GM12878 (cell line): ENCODE measurements around the gene HIRA. TPM values are rescaled to one million over a fixed set of nuclear protein-coding genes. Genes with fewer than 3 reads are reported as not detected.

Experiments
- ATAC-seq: fragments of 200-7000 bp; cut with Tn5 transposase; 3 replicates; pipeline ENCODE4 v1.9.1; 2020; ENCODE audit warnings: mild to moderate bottlenecking, moderate library complexity
- BruUV-seq: library from RNA; stranded (reverse); fragments of 400-500 nt; replicated peaks from 2 replicates; lab custom pipeline; 2021; lab: Mats Ljungman, UMichigan
- CTCF ChIA-PET: fragments of 300-600 bp; sonication (Branson Sonifier 250); formaldehyde crosslinking; extraction: SDS; loops from one replicate; lab custom pipeline; 2021; ENCODE audit warnings: inconsistent platforms; lab: Yijun Ruan, JAX
- POLR2A ChIA-PET: fragments of 350-600 bp; formaldehyde crosslinking; extraction: SDS; loops from one replicate; lab custom pipeline; 2021; ENCODE audit warnings: inconsistent platforms; lab: Charles Lee
- RAD21 ChIA-PET: fragments of 300-600 bp; sonication (Branson Sonifier 250); formaldehyde crosslinking; loops from one replicate; lab custom pipeline; 2023; ENCODE audit warnings: antibody characterized with exemption; ENCODE audit not compliant: unreplicated experiment; lab: Charles Lee
- SMC1A ChIA-PET: fragments of 300-600 bp; sonication (Branson Sonifier 250); formaldehyde crosslinking; loops from one replicate; lab custom pipeline; 2023; ENCODE audit not compliant: unreplicated experiment, uncharacterized antibody; lab: Charles Lee
- DNase-seq: peaks from one replicate; pipeline ENCODE4 v3.0.0-alpha.2; 2011; ENCODE audit warnings: low read depth, low spot score
- FAIRE-seq: peaks from 3 replicates; lab custom pipeline; 2011; peaks lifted over from hg19 to GRCh38; lab: Jason Lieb, UNC
- H2AFZ ChIP-seq: 2 replicates; pipeline ENCODE4 v1.6.0; 2011; ENCODE audit warnings: low read depth, low read length, control low read depth; ENCODE audit not compliant: control insufficient read depth
- H3K27ac ChIP-seq: 2 replicates; pipeline ENCODE4 v1.5.1; 2011; ENCODE audit warnings: control low read depth; ENCODE audit not compliant: control insufficient read depth, insufficient read depth
- H3K27me3 ChIP-seq, 2 experiments: replicated peaks in 1 of 2; 2 replicates each; pipeline versions ENCODE4 v1.6.0 to v1.6.1; 2011; ENCODE audit warnings: low read length in 1 of 2; ENCODE audit not compliant: control insufficient read depth in 2 of 2, insufficient read depth in 2 of 2
- H3K36me3 ChIP-seq, 2 experiments: 2 replicates each; pipeline ENCODE4 v1.5.1; 2011; ENCODE audit warnings: low read length in 1 of 2; ENCODE audit not compliant: control insufficient read depth in 2 of 2, insufficient read depth in 2 of 2
- H3K4me1 ChIP-seq: 2 replicates; pipeline ENCODE4 v1.6.1; 2011; ENCODE audit warnings: mild to moderate bottlenecking, low read length, moderate library complexity, mixed read lengths; ENCODE audit not compliant: control insufficient read depth, insufficient read depth
- H3K4me2 ChIP-seq: 2 replicates; pipeline ENCODE4 v1.6.0; 2011; ENCODE audit warnings: control low read depth; ENCODE audit not compliant: control insufficient read depth, insufficient read depth
- H3K4me3 ChIP-seq: fragments of 200-600 bp; sonication (generic); 2 replicates; pipeline ENCODE4 v1.5.1; 2016
- H3K79me2 ChIP-seq: 2 replicates; pipeline ENCODE4 v1.6.0; 2011; ENCODE audit warnings: low read length; ENCODE audit not compliant: control insufficient read depth, insufficient read depth
- H3K9ac ChIP-seq: 2 replicates; pipeline ENCODE4 v1.8.0; 2011; ENCODE audit warnings: low read length, control low read depth, mixed read lengths; ENCODE audit not compliant: control insufficient read depth, insufficient read depth
- H3K9me3 ChIP-seq: replicated peaks from 3 replicates; pipeline ENCODE4 v1.5.1; 2011; ENCODE audit warnings: mild to moderate bottlenecking, low read length; ENCODE audit not compliant: control insufficient read depth, insufficient read depth
- H4K20me1 ChIP-seq: 2 replicates; pipeline ENCODE4 v1.6.0; 2011; ENCODE audit not compliant: control insufficient read depth, insufficient read depth
- HDAC2 ChIP-seq: fragments of 200-600 bp; sonication (generic); IDR thresholded peaks from 2 replicates; pipeline ENCODE4 v1.6.1; 2017
- JUNB ChIP-seq: IDR thresholded peaks from 2 replicates; pipeline ENCODE4 v1.6.1; 2016; ENCODE audit warnings: antibody characterized with exemption, mild to moderate bottlenecking
- SUZ12 ChIP-seq: fragments of 200-600 bp; sonication (generic); IDR thresholded peaks from one replicate; pipeline ENCODE4 v1.6.1; 2018; ENCODE audit warnings: antibody characterized with exemption, mild to moderate bottlenecking; ENCODE audit not compliant: unreplicated experiment
- WGBS: methylation state at CpG from one replicate; pipeline ENCODE4 v1.1.6; 2016; ENCODE audit warnings: low lambda C conversion rate; ENCODE audit not compliant: insufficient replicate concordance, insufficient coverage; ENCODE audit errors: missing lambda C conversion rate; 5-methylcytosine and 5-hydroxymethylcytosine counted together
- in situ Hi-C: fragments of 300-500 bp; cut with MboI; formaldehyde crosslinking; loops from 9 replicates; pipeline ENCODE4 v1.14.3; 2018; ENCODE audit warnings: mixed read lengths
- intact Hi-C: fragments of 100-400 bp; cut with micrococcal nuclease; formaldehyde crosslinking; loops from one replicate; pipeline ENCODE4 v1.14.2; 2022; ENCODE audit not compliant: unreplicated experiment
- polyA plus RNA-seq, 11 experiments: library from polyadenylated mRNA; depleted of rRNA in 4 of 11; unstranded in 6 of 11; stranded (reverse) in 5 of 11; fragments of >200 nt; fragmentation: Nextera tagmentation in 4 of 11; fragmentation: Illumina TruSeq in 1 of 11; extraction: Ambion mirVana in 4 of 11; extraction: Trizol in 1 of 11; gene quantifications; 1 replicate in 1 of 11; 2 replicates in 10 of 11; pipeline versions ENCODE4 v1.2.1 to v1.2.3, GENCODE V29; 2011 to 2016; ENCODE audit warnings: inconsistent platforms in 2 of 11, missing spikeins in 2 of 11, low read depth in 1 of 11
- total RNA-seq, 4 experiments: library from RNA; depleted of rRNA in 3 of 4; stranded (reverse); fragments of >200 nt in 3 of 4; fragmentation: Illumina TruSeq in 1 of 4; extraction: Trizol in 1 of 4; gene quantifications; 2 replicates each; pipeline versions ENCODE4 v1.2.1 to v1.2.3, GENCODE V29; 2013 to 2021
- TF ChIP-seq, protein P1 (sequence below): fragments of 450-650 bp; conservative IDR thresholded peaks from 2 replicates; pipeline ENCODE4 v1.6.1; 2017; ENCODE audit warnings: mild to moderate bottlenecking, moderate library complexity

Gene HIRA
- total and polyA plus RNA-seq, 10 of the 15 experiments (the other 5 are each of a cell fraction or from before 2014, with no cell fraction given) = 0.34 to 32.7 (median 14.5) TPM

GRCh38 chr22:19395276-19395675 is 36.3 kb downstream of the HIRA start:
- ATAC-seq = no peak
- Histone ChIP-seq H2AFZ (no peak overlapping the region), H3K4me2 (no peak overlapping the region), H3K36me3 (peaks cover 16 to 27% of the 10 kb centered on the region in 2 experiments; a peak in 3 of 4 replicates), H3K27me3 (no peaks in the 10 kb centered on the region), H3K4me1 (no peaks in the 10 kb centered on the region), H3K9me3 (no peaks in the 10 kb centered on the region), H3K9ac (no peak overlapping the region), H3K27ac (no peak overlapping the region), H4K20me1 (no peaks in the 10 kb centered on the region)
- ChIA-PET POLR2A (no interaction called here), RAD21 (no interaction called here), CTCF (interaction anchor here (1.1 to 1.6 kb wide), 3 partner anchors 10 to 97 kb away, joined by 3 to 4 read pairs (median 4); no protein-coding TSS in a partner anchor)
- in situ Hi-C loops (no loop called here), intact Hi-C loops (no loop called here)
- 98% methylated on average over 4 of the region's 4 CpGs for WGBS
- TF ChIP-seq JUNB (no peak), HDAC2 (no peak), SUZ12 (no peak)
- TF ChIP-seq, protein P1, sequence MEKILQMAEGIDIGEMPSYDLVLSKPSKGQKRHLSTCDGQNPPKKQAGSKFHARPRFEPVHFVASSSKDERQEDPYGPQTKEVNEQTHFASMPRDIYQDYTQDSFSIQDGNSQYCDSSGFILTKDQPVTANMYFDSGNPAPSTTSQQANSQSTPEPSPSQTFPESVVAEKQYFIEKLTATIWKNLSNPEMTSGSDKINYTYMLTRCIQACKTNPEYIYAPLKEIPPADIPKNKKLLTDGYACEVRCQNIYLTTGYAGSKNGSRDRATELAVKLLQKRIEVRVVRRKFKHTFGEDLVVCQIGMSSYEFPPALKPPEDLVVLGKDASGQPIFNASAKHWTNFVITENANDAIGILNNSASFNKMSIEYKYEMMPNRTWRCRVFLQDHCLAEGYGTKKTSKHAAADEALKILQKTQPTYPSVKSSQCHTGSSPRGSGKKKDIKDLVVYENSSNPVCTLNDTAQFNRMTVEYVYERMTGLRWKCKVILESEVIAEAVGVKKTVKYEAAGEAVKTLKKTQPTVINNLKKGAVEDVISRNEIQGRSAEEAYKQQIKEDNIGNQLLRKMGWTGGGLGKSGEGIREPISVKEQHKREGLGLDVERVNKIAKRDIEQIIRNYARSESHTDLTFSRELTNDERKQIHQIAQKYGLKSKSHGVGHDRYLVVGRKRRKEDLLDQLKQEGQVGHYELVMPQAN = no peak
- TF ChIP-seq, all 136 proteins: peak for 0
- H3K4me3 ChIP-seq = no peak overlapping the region
- no peak for DNase-seq
- no peak for FAIRE-seq
- H3K79me2 ChIP-seq = no peaks in the 10 kb centered on the region
- SMC1A ChIA-PET = interaction anchor here (1.5 kb wide), 1 partner anchor 82 kb away, joined by 3 read pairs; no protein-coding TSS in a partner anchor
- no TSS peak for BruUV-seq
